Retina (tissue), 1 donor: ENCODE data around the gene ATP11B.

Experiments
- DNase-seq: peaks from one replicate; pipeline ENCODE4 v3.0.0-alpha.2; 2016

The ATP11B gene

GRCh38 chr3:182792901-182793662 lies at the start of gene ATP11B:
Gene ATP11B (plus strand): TSS chr3:182793504. CDS start chr3:182793760, 256 bp downstream.
- DNase-seq = peak; percentile 92

- no peak for DNase-seq
These were observed 46.3 kb upstream of the ATP11B start for GRCh38 chr3:182746959-182747358.

DNA sequence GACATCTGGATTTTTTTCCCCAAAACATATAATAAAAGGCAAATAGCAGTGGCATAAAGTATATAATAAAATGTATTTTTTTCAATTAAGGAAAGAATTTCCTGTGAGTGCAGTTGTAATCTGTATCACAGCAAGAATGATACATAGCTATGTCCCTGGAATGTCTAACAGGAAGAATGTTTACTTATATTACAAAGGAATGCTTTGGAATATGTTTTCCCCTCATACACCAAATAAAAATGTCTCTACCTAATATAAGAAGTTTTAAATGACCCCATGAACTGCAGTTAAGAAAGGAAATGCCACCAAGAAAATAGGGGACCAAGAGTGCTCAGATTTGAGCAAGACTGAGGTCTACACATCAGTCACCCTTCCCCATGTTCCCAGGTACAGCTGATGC lies 38.0 kb upstream of the ATP11B start:
- DNase-seq = no peak

GRCh38 chr3:182755712-182756111 lies 37.6 kb upstream of the ATP11B start:
- no peak for DNase-seq

- no peak for DNase-seq
These were observed 32.6 kb upstream of the ATP11B start for GRCh38 chr3:182760576-182761164.

GRCh38 chr3:182763896-182764295 lies 29.4 kb upstream of the ATP11B start:
- no peak for DNase-seq

DNA sequence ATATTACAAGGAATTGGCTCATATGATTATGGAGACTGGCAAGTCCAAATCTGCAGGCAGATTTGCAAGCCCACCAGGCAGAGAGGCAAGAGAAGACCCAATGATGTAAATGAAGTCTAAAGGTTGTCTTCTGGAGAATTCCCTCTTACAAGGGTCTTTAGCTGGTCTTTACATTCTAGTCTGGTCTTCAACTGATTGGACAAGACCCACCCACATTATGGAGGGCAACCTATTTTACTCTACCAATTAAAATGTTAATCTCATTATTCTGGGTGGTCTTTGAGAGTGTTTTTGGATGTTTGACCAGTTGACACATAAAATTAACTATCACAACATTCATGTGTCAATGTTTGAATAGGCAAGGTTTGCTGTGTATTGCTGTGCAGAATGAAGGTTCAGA lies 28.0 kb upstream of the ATP11B start:
- no peak for DNase-seq

- no peak for DNase-seq
These were observed 27.2 kb upstream of the ATP11B start for GRCh38 chr3:182766099-182766498.

DNA sequence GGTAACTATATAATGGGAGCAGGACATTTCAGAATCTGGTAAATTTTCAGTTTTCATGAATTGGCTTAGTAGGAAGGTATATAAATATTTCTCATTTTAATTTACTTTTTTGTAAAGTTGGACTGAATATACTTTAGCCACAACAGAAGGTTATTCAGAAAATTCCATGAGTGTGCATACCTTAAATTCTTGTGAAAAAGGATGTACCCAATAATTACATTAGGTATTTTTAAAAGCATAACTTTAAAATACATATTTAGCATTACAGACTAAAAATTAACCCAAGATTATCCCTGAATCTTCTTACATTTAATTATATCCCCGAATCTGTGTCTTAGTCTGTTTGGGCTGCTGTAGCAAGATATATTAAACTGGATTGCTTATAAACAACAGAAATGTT lies 24.9 kb upstream of the ATP11B start:
- no peak for DNase-seq

- no peak for DNase-seq
These were observed 23.6 kb upstream of the ATP11B start for GRCh38 chr3:182769673-182770072.

DNA sequence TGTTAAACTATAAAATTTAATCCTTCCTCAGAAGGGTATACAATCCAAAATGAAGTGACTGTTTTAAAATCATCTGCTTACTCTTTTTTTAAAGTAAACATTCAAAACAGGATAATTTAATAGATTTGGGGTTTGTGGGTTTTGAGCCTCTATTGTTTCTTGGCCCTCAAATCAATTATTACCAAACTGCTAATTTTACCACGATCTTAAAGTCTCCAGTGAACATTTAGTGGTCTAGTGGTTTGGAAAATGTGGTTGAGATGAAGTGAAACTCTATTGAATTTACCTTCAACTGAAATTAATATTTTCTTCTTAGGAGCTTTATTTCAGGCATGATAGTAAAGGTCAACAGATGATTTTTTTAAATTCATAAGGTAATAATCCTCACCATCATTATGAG lies 11.2 kb upstream of the ATP11B start:
- no peak for DNase-seq

- DNase-seq = no peak
These were observed 10.2 kb upstream of the ATP11B start for GRCh38 chr3:182783106-182783505.

DNA sequence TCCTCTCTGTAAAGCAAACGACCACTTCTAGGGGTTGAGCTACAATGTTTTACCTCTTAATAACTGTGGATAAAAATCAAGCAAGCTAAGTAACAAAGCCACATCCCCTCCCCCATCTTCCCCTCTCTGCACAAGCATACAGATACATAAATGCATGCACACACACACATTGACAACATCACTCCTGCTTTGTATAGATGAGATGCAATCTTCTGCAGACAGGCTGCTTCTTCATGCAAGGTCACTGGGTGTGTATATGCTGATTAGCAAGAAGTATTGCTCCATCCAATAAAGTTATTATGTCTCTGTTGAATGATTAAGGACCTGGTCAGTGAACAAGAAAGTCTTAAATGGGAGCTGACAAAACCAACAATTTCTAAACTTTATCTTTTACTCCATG lies 8.8 kb upstream of the ATP11B start:
- no peak for DNase-seq

- DNase-seq = no peak
These were observed 8.2 kb upstream of the ATP11B start for GRCh38 chr3:182785142-182785541.

DNA sequence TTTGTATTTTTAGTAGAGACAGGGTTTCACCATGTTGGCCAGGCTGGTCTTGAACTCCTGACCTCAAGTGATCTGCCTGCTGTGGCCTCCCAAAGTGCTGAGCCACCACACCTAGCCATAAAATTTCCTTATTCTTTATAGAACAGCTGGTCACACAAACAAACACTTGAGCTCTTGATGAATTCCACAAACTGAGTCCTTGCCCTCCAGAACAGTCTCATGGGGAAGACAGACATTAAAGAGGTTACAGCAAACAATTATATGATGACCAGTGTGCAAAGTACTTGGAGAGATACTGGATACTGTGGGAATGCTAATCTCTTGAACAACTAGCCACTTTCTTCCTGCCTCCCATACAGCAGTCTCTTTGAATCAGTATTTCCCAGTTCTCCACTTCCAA lies 7.5 kb upstream of the ATP11B start:
- DNase-seq = no peak

DNA sequence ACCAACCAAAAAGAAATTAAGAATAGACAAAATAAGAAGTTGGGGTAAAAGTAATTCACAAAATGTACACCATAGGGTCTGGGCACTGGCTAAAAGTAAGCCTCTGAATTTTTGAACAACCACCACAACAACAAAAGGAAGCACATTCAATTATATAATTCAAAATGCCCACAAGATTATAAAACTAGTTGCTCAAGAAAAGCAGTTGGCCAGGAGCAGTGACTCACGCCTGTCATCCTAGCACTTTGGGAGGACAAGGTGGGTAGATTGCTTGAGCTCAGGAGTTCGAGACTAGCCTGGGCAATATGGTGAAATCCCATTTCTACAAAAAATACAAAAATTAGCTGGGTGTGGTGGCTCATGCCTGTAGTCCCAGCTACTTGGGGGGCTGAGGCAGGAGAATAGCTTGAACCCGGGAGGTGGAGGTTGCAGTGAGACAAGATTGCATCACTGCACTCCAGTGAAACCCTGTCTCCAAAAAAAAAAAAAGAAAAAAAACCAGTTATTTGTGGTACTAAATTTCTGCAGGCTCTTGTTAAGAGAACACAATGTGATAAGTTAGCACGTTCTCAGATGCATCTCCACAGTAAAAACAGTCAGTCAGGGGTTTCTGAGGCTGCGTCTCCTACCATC lies 6.6 kb upstream of the ATP11B start:
- DNase-seq = no peak

GRCh38 chr3:182787302-182788036 lies 5.8 kb upstream of the ATP11B start:
- no peak for DNase-seq

DNA sequence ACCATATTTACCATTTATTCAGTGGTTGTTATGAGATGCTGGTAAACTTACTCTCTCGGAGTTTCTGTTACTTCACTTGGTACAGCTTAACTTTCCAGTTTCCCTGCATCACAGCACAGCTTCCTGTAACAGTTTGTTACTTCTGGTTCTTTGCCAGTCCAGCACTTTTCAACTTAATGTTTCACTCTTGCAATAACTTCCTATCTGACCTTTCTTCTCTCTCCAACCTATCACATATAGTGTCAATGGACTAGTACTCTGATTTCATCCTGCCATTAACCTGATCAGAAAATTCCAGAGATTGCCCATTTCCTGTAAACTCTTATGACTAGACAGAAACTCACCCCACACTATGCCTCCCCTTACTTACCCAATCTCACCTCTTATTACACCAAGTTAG lies 3.9 kb upstream of the ATP11B start:
- no peak for DNase-seq

- DNase-seq = no peak
These were observed 2.7 kb upstream of the ATP11B start for GRCh38 chr3:182790612-182791011.

DNA sequence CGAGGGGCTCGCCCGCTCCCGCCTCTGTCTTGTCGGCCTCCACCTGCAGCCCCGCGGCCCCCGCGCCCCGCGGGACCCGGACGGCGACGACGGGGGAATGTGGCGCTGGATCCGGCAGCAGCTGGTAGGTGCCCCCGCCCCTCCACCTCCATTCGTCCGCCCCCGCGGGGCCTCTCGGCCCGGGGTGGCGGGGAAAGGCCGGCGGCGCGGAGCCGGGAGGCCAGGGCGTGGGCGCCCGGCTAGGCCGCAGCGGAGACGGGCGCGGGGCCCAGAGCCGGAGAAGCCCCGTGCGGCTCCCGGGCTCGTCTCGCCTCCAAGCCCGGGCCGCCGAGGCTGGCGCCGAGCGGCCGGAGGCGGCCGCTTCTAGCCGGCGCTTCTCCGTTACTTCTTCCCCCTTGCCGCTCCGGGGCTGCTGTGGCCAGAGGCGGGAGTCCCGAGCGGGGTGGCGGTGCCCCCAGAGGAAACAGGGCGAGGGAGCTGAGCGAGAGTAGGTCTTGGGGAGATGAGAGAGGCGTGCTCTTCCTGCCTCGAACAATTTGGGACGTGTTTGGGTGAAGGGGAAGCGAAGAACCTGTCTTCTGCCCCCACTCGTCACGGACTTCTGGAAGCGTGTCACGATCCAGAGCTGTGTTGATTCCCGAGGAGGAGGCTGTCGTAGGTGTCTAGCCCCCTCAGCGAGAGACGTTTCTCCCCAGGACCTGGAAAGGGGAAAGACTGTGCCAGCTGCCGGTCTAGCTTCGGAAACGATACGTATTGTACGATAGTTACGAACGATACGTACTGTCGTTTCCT lies 555 bp downstream of the ATP11B start:
- DNase-seq = peak; percentile 81

- DNase-seq = peak; percentile 5
These were observed 1.4 kb downstream of the ATP11B start for GRCh38 chr3:182794455-182795388.

- no peak for DNase-seq
These were observed 2.1 kb downstream of the ATP11B start for GRCh38 chr3:182795389-182795782.
